GM13976 (cell line): ENCODE data around the gene CNKSR1.
A peak's percentile ranks its signal among the peaks of the same experiment; 100 is the strongest.

Experiments used
- DNase-seq: peaks from one replicate; pipeline ENCODE4 v3.0.0; 2012; ENCODE audit warnings: low spot score
- in situ Hi-C: fragments of 300-500 bp; cut with MboI; formaldehyde crosslinking; loops from one replicate; pipeline ENCODE4 v1.12.0; 2022; ENCODE audit warnings: low sequenced_read_pairs, mixed read lengths, inconsistent platforms; ENCODE audit not compliant: unreplicated experiment
- TF ChIP-seq, protein P1 (sequence below): IDR thresholded peaks from 2 replicates; pipeline ENCODE4 v1.5.1; 2012; ENCODE audit warnings: borderline replicate concordance, mild to moderate bottlenecking; ENCODE audit not compliant: insufficient read depth; ENCODE audit errors: extremely low read depth, missing control alignments, control extremely low read depth

CNKSR1 gene

DNA sequence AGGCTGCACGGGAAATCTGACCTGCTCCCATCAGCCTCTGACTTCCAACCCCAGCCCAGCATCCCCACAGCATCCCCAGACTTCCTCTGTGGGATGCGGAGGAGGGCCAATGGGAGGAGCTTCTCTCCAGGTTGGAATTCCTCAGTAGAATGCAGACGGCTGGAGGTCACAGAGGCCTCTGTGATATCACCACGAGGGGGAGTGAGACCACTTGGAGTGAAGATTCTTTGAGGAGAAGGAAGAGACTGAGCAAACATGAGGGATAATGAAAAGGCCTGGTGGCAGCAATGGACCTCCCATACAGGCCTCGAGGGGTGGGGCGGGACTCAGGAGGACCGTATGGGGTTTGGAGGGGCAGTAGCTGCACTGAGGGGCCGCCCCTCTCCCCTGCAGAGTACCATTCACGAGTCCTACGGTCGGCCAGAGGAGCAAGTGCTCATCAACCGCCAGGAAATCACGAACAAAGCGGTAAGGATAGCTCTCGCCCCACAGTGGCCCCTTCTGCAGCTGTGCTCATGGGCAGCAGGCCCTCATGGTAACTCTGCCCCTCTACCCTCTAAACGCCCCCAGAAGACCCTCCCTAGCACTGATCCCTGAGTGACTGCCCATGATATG, 13.2 kb downstream of the CNKSR1 start, which contains the start of gene CATSPER4:
Gene CATSPER4, plus strand, starts transcription at position 230 of the 615 bp plus-strand sequence. Its CDS starts 26 bp downstream, at position 256.
- TF ChIP-seq, protein P1, sequence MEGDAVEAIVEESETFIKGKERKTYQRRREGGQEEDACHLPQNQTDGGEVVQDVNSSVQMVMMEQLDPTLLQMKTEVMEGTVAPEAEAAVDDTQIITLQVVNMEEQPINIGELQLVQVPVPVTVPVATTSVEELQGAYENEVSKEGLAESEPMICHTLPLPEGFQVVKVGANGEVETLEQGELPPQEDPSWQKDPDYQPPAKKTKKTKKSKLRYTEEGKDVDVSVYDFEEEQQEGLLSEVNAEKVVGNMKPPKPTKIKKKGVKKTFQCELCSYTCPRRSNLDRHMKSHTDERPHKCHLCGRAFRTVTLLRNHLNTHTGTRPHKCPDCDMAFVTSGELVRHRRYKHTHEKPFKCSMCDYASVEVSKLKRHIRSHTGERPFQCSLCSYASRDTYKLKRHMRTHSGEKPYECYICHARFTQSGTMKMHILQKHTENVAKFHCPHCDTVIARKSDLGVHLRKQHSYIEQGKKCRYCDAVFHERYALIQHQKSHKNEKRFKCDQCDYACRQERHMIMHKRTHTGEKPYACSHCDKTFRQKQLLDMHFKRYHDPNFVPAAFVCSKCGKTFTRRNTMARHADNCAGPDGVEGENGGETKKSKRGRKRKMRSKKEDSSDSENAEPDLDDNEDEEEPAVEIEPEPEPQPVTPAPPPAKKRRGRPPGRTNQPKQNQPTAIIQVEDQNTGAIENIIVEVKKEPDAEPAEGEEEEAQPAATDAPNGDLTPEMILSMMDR, result no peak
- no peak for DNase-seq
- in situ Hi-C loops, result no loop called here

DNA sequence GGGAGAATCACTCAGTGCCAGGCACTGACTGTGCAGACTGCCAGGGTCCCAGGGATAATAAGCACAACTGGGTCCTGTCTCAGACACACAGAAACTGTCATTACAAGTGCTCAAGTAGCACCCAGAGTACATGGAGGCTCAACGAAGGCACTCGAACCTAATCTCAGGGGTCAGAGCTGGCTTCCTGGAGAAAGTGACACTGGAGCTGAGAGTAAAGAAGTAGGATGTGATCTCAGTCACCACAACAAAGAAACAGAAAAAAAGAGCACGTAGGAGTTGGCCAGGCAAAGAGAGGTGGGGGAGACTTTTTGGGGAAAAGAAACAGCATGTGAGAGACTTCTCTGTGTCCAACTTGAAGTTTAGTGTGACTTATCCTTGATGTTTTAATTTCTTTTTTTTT, 14.4 kb downstream of the CNKSR1 start:
- TF ChIP-seq, protein P1, result no peak
- in situ Hi-C loops, result no loop called here
- DNase-seq, result peak; percentile 76

DNA sequence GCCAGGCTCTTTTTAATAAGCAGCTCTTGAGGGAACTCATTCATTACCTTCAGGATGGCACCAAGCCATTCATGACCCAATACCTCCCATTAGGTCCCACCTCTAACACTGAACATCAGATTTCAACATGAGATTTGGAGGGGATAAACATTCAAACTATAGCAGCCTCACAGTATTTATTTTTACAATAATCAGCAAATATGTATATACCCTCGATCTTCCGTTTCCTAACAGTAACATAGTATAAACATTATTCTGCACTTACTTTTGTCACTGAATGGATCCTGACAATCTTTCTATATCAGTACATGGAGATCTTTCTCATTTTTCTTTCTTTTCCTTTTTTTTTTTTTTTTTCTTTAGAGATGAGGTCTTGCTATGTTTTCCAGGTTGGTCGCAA, 18.5 kb downstream of the CNKSR1 start:
- in situ Hi-C loops, result no loop called here
- DNase-seq, result no peak
- TF ChIP-seq, protein P1, result no peak

DNA sequence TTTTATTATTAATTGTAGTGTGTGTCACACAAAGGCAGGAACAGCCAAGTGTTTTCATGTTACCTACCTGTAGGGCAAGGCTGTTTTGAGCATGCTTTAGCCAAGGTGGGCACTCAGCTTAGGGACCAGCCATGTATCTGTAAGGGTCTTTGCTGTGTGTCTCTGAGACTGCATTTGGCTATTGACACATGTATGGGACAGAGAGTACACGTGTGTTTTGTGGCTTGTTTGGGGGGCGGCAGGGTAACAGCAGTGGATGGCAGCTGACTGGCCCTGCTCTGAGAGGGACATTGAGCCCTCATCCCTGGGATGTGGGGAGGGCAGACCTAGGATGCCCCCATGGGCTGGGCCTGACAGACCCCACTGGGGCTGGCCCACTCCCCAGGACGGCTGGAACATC, 20.0 kb downstream of the CNKSR1 start:
- in situ Hi-C loops, result no loop called here
- no peak for DNase-seq
- TF ChIP-seq, protein P1, result no peak

DNA sequence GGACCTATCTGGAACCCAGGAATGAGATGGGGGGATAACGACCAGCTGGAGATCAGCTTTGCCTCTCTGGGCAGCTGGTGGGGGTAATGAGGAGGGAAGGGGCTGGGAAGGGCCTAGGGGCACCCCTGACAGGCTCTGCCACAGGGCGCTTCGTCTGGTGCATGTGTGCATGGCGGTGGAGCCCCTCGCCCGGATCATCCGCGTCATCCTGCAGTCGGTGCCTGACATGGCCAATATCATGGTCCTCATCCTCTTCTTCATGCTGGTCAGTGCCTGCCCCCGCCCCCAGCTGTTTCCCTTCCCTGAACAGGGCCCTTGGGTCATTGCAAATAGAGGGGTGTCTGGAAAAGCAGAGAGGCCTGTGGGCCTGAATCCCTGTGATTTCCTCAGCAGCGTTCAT, 20.5 kb downstream of the CNKSR1 start:
- TF ChIP-seq, protein P1, result no peak
- in situ Hi-C loops, result no loop called here
- no peak for DNase-seq

DNA sequence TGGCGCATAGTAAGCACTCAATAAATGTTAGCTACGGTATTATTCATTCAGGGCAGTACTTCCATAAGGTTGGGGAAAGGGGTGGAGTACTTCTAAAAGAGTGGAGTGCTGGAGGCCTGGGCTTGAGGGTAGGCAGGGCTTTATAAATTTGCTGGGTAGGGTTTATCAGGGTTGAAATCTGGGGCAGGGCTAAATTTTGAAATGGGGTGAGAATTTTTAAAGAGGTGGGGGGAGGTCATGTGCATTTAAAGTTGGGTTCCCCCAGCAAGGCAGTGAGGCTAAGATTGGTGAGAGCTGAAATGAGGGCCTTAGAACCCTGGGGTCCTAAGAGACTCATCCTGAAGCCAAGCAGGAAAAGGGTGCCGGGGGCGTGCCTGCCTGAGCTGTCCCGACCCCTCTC, 23.1 kb downstream of the CNKSR1 start:
- in situ Hi-C loops, result no loop called here
- TF ChIP-seq, protein P1, result no peak
- no peak for DNase-seq
